Caco-2 (cell line): Measurements from ENCODE around the gene RPL19. TPM values are rescaled to one million over a fixed set of nuclear protein-coding genes. Genes with fewer than 3 reads are reported as not detected.

Experiments
- BruUV-seq: library from RNA; stranded (reverse); fragments of 400-500 nt; replicated peaks from 2 replicates; lab custom pipeline; 2021; lab: Mats Ljungman, UMichigan
- CTCF ChIA-PET: fragments of 300-600 bp; sonication (Branson Sonifier 250); formaldehyde crosslinking; loops from one replicate; lab custom pipeline; 2022; ENCODE audit warnings: antibody characterized with exemption; lab: Charles Lee
- POLR2A ChIA-PET: fragments of 300-600 bp; sonication (Branson Sonifier 250); formaldehyde crosslinking; loops from one replicate; lab custom pipeline; 2022; ENCODE audit warnings: antibody characterized with exemption; lab: Charles Lee
- DNase-seq, 2 experiments: peaks; one replicate each; pipeline versions ENCODE4 v3.0.0 to v3.0.0-alpha.2; 2020 to 2022
- H3K27me3 ChIP-seq: replicated peaks from 2 replicates; pipeline ENCODE4 v1.6.0; 2011; ENCODE audit warnings: low read length; ENCODE audit not compliant: control insufficient read depth, insufficient read depth
- H3K36me3 ChIP-seq: 2 replicates; pipeline ENCODE4 v1.5.1; 2011; ENCODE audit warnings: low read length; ENCODE audit not compliant: control insufficient read depth, insufficient read depth
- H3K4me1 ChIP-seq: fragments of 250-450 bp; sonication (Bioruptor Pico); 2 replicates; pipeline ENCODE4 v1.5.1; 2020; ENCODE audit warnings: mild to moderate bottlenecking
- H3K4me3 ChIP-seq: 2 replicates; pipeline ENCODE4 v1.5.1; 2011; ENCODE audit warnings: low read depth, mild to moderate bottlenecking, control low read depth, low read length
- H3K9me3 ChIP-seq: fragments of 250-450 bp; sonication (Bioruptor Pico); 2 replicates; pipeline ENCODE4 v1.5.1; 2020; ENCODE audit warnings: mild to moderate bottlenecking, moderate library complexity
- H3K27ac Mint-ChIP-seq: one replicate; pipeline ENCODE4 v1.8.0; 2022; ENCODE audit warnings: mixed read lengths; ENCODE audit not compliant: unreplicated experiment
- H3K27me3 Mint-ChIP-seq: one replicate; pipeline ENCODE4 v1.8.0; 2022; ENCODE audit warnings: mixed read lengths; ENCODE audit not compliant: insufficient read depth, unreplicated experiment
- H3K36me3 Mint-ChIP-seq: one replicate; pipeline ENCODE4 v1.8.0; 2022; ENCODE audit warnings: mild to moderate bottlenecking, mixed read lengths; ENCODE audit not compliant: insufficient read depth, unreplicated experiment
- H3K4me1 Mint-ChIP-seq: one replicate; pipeline ENCODE4 v1.8.0; 2022; ENCODE audit warnings: low read depth, mixed read lengths; ENCODE audit not compliant: unreplicated experiment
- H3K4me3 Mint-ChIP-seq: one replicate; pipeline ENCODE4 v1.8.0; 2022; ENCODE audit warnings: mild to moderate bottlenecking, moderate library complexity, mixed read lengths; ENCODE audit not compliant: unreplicated experiment
- H3K9me3 Mint-ChIP-seq: one replicate; pipeline ENCODE4 v1.8.0; 2022; ENCODE audit warnings: mixed read lengths; ENCODE audit not compliant: unreplicated experiment
- intact Hi-C: fragments of 100-400 bp; cut with micrococcal nuclease; formaldehyde crosslinking; loops from one replicate; pipeline ENCODE4 v1.10.0; 2022; ENCODE audit not compliant: unreplicated experiment
- total RNA-seq: library from RNA; stranded (reverse); gene quantifications from 2 replicates; pipeline ENCODE4 v1.2.3, GENCODE V29; 2022
- TF ChIP-seq, protein P1 (sequence below), 2 experiments: fragments of 200-600 bp in 1 of 2; IDR thresholded peaks; 1 replicate in 1 of 2; 2 replicates in 1 of 2; pipeline versions ENCODE4 v1.5.1 to v1.8.0; 2011 to 2022; ENCODE audit warnings: antibody characterized with exemption in 1 of 2, control low read depth in 1 of 2, inconsistent platforms in 1 of 2, low read depth in 1 of 2, low read length in 1 of 2, mild to moderate bottlenecking in 1 of 2, moderate library complexity in 1 of 2; ENCODE audit not compliant: insufficient read depth in 1 of 2, severe bottlenecking in 1 of 2, unreplicated experiment in 1 of 2

RPL19 gene
- total RNA-seq, 1 experiment from 2014 or later: 1,825 TPM

GRCh38 chr17:39151150-39151942 is 48.7 kb upstream of the RPL19 start, which contains the start of gene PLXDC1:
Gene PLXDC1 (minus strand): TSS chr17:39151637. CDS start chr17:39151437, 200 bp downstream.
- no peak within 1 kb of the TSS for H3K27ac Mint-ChIP-seq
- DNase-seq: no peak
- POLR2A ChIA-PET: no interaction called here

DNA sequence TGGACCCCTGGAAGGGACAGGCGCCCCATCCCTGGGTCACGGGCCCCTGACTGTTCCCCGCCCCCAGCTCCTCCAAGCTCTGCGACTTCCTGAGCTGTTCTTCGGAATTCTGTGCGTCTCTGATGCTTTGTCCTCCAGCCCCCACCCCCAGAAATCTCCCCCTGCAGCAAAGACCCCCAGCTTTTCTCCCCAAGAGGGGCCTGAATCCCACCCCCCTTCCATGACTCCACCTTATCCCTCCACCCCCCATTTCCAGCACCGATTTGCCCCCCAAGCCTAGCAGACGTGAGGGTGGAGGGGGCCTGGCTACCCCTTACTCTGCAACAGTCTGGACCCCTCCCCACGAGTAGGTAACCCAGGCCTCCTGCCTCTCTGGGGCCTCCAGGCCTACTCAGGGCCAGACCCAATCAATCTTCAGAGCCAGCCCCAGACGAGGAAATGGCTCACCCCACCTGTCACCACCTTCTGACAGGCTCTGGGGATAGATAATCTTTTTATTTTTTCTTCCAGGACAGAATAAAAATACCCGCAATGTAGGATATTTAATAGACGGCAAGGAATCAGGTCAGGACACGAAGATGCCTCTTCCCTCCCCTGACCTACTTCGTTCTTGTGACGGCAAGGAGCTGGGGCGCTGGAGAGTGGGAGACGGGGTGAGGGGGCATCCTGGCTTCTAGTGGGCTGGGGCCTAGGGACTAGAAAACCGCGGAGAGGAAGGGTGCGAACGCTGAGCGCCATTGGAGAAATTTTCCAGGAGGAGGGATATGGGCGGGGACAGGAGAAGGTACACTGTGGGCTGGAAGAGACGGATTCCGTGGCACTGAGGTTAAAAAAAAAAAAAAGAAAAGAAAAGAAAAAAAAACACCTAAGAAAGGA is 47.9 kb upstream of the RPL19 start:
- Histone ChIP-seq H3K27me3 (peaks cover 5% of the 10 kb centered on the region; the same call in 1 of the 2 replicates), H3K9me3 (no peaks in the 10 kb centered on the region), H3K36me3 (no peaks in the 10 kb centered on the region), H3K4me1 (peaks cover 4% of the 10 kb centered on the region), H3K4me3 (peak overlapping the region; percentile 83)
- Mint-ChIP-seq H3K27me3 (peaks cover 10% of the 10 kb centered on the region), H3K9me3 (no peaks in the 10 kb centered on the region), H3K4me3 (peak overlapping the region; percentile 94), H3K36me3 (peaks cover 34% of the 10 kb centered on the region), H3K27ac (no peak overlapping the region), H3K4me1 (peaks cover 36% of the 10 kb centered on the region)
- ChIA-PET CTCF (interaction anchor here (0.5 to 4.7 kb wide), 18 partner anchors 12 to 1495 kb away, joined by 3 to 162 read pairs (median 6); partner anchors contain the start of genes FBXO47, LASP1, MLLT6 and RPL19), POLR2A (interaction anchor here (1.0 to 1.8 kb wide), 3 partner anchors 48 to 281 kb away, joined by 3 to 15 read pairs (median 6); partner anchors contain the start of gene RPL19)
- TF ChIP-seq, protein P1, sequence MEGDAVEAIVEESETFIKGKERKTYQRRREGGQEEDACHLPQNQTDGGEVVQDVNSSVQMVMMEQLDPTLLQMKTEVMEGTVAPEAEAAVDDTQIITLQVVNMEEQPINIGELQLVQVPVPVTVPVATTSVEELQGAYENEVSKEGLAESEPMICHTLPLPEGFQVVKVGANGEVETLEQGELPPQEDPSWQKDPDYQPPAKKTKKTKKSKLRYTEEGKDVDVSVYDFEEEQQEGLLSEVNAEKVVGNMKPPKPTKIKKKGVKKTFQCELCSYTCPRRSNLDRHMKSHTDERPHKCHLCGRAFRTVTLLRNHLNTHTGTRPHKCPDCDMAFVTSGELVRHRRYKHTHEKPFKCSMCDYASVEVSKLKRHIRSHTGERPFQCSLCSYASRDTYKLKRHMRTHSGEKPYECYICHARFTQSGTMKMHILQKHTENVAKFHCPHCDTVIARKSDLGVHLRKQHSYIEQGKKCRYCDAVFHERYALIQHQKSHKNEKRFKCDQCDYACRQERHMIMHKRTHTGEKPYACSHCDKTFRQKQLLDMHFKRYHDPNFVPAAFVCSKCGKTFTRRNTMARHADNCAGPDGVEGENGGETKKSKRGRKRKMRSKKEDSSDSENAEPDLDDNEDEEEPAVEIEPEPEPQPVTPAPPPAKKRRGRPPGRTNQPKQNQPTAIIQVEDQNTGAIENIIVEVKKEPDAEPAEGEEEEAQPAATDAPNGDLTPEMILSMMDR (IDR thresholded peaks at IDR 0.05; ENCODE audit: insufficient read depth in 1 of 2, low read depth in 1 of 2, low read length in 1 of 2, severe bottlenecking in 1 of 2, unreplicated experiment in 1 of 2): no peak
- intact Hi-C loops: loop anchor here (1.0 to 5.0 kb wide), 4 partner anchors 83 to 400 kb away; partner anchors contain the start of genes FBXO47 and PSMB3
- DNase-seq: no peak
- no TSS peak for BruUV-seq

More at GRCh38 chr17:39151150-39151942, 48.7 kb upstream of the RPL19 start, which contains the start of gene PLXDC1:
- TF ChIP-seq, protein P1 (IDR thresholded peaks at IDR 0.05; ENCODE audit: insufficient read depth in 1 of 2, low read depth in 1 of 2, low read length in 1 of 2, severe bottlenecking in 1 of 2, unreplicated experiment in 1 of 2): no peak
- peaks cover 5% of the 10 kb centered on the region; the same call in 1 of the 2 replicates for H3K27me3 ChIP-seq
- H3K36me3 Mint-ChIP-seq: peaks cover 34% of the 10 kb centered on the region
- H3K36me3 ChIP-seq: no peaks in the 10 kb centered on the region
- H3K4me1 Mint-ChIP-seq: peaks cover 28% of the 10 kb centered on the region
- CTCF ChIA-PET: interaction anchor here (0.5 to 4.7 kb wide), 4 partner anchors 16 to 1496 kb away, joined by 3 to 162 read pairs (median 4); no protein-coding TSS in a partner anchor
- H3K9me3 ChIP-seq: no peaks in the 10 kb centered on the region
- H3K4me1 ChIP-seq: peaks cover 4% of the 10 kb centered on the region
- H3K27me3 Mint-ChIP-seq: peaks cover 10% of the 10 kb centered on the region
- intact Hi-C loops: loop anchor here (5.0 kb wide), 2 partner anchors 184 to 399 kb away; partner anchors contain the start of genes FBXO47 and PSMB3
- BruUV-seq: no TSS peak
- no peaks in the 10 kb centered on the region for H3K9me3 Mint-ChIP-seq
- peak within 1 kb of the TSS; percentile 83 for H3K4me3 ChIP-seq
- H3K4me3 Mint-ChIP-seq: peak within 1 kb of the TSS; percentile 94
